HG03103 (cell line): ENCODE results near the gene PRKCB.
A peak's percentile ranks its signal among the peaks of the same experiment; 100 is the strongest.
"Not testable (repeated sequence)": the region's sequence is repeated elsewhere in the genome, so short reads cannot be mapped to it uniquely, and the experiment has no call there.

Experiments
- ATAC-seq: cut with Tn5 transposase; IDR thresholded peaks from one replicate; pipeline ENCODE4 v1.9.1; 2021; ENCODE audit warnings: low read depth; ENCODE audit not compliant: unreplicated experiment

The PRKCB gene

DNA sequence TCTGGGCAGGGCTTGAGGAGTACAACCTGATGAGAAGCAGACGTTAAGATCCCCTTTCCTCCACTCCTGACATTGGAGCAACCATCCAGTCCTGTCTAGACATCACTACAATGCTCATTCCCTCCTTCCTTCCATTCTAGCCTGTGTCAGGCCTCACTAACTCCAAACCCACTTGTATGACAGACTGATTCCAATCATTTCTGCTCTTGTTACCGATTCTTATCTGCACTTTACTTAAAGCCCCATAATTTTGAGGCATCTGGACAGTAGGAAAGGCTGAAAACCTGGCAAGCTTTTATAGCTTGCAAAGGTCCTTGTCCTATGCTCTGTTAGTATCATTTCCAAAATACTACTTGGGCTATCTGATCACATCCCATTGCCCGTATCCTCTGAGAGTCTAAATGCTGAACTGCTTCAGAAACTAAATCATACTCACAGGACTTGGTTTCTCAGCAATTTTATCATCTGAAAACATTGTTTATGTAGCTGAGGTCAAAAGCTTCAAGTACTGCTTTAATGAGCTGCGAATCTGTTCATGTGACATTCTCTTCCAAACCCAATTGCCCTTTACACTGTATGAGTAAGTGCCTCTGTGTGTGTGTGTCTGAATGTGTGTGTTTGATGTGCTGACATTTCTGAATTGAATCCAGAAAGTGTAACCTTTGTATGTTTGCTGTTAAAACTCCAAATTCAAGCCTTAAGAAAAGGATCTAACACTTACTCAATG is 363.2 kb downstream of the PRKCB start:
- ATAC-seq = no peak

DNA sequence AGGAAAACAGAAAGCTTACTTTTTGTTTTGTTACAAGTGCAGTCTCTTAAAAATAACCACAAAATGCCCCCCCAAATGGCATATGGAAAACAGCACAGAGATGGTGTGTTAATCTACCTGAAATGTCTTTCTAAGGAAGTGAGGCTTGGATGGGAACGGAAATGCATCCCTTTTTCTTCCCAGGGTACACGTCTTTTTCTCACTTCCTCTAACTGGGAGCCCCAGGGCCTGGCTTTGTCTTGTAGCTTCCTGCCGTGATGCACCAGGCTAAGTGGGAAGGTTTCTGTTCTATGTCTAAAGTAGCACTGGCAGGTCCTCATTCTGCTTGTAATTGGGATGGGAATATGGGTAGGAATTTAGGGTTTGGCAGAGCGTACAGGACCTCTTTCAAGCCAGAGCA is 367.9 kb downstream of the PRKCB start:
- no peak for ATAC-seq

- ATAC-seq = no peak
Measured at GRCh38 chr16:24204150-24204665, 368.4 kb downstream of the PRKCB start.

GRCh38 chr16:24206926-24207325 is 371.1 kb downstream of the PRKCB start:
- ATAC-seq = no peak

GRCh38 chr16:24208710-24209109 is 372.9 kb downstream of the PRKCB start:
- no peak for ATAC-seq

GRCh38 chr16:24214992-24215391 is 379.2 kb downstream of the PRKCB start:
- no peak for ATAC-seq

- no peak for ATAC-seq
Measured at GRCh38 chr16:24216961-24217360, 381.2 kb downstream of the PRKCB start.

DNA sequence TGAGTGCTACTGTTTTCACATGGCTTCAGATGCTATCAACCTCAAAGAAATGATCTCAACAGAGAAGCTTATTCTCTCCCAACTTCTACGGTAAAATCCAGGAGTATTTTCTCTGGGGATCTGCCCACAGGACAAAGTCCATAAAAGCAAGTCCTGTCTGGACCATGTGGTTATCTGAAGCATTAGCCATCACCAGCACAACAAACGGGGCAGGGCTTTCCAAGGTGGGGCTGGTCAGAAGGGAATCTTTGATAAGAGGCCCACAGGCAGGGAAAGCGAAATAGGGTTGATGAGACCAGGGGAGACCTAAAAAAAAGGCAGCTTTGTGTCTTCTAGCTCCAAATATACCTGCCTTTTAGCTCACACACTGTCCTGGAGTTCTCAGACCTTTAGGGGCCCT is 381.7 kb downstream of the PRKCB start:
- ATAC-seq = no peak

- no peak for ATAC-seq
Measured at GRCh38 chr16:24218299-24218698, 382.5 kb downstream of the PRKCB start.

- no peak for ATAC-seq
Measured at GRCh38 chr16:24221219-24221618, 385.4 kb downstream of the PRKCB start.

GRCh38 chr16:24228514-24228913 is 392.7 kb downstream of the PRKCB start:
- ATAC-seq = no peak

DNA sequence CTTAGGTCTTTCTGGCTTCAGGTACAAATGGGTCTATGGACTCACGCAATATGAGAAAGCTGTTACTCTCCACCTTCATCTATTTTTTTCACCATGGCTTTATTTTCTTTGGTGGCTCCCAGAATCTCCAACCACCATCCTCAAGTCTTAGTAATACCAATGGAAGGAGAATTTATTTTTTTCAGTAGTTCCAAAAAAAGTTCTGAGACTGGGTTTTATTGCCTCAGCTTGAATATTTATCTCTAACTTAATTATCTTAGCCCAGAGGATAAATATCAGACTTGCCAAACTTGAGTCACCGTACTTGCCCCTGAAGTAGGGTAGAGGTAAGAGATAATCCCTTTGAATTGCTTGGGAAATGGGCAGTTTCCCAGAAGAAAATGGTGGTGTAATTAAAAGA is 397.2 kb downstream of the PRKCB start:
- no peak for ATAC-seq

DNA sequence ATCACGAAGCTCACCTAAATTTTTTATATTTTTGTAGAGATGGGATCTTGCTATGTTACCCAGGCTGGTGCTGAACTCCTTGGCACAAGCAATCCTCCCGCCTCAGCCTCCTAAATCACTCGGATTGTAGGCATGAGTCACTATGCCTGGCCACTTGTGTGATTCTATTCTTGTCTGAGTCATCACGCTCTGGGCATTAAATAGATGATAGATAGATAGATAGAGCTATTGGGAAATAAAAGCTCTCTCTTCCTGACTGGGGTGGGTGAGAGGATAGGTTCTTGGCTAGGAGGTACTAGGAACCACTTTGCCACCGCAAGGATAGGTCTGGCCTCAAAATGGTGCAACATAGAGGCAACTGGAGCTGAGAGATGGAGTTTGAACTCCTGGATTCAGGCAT is 399.0 kb downstream of the PRKCB start:
- no peak for ATAC-seq

DNA sequence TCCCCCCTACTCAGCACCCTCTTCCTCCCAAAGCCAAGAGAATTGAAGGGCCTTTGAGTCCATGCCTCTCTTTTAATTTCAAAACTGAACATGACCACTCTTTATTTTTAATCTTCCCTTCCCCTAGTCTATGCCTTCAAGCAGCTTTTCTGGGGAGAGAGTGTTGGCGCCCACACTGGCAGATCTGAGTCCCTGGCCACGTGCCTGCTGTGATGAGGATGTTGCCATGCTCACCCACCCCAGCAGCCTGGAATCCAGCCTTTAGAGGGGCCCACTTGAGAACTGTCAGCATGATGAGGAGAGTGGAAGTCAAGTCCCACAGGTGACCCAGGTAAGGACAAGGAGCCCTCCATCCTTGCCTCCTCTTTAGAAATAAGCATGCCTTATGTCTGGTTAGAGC is 400.0 kb downstream of the PRKCB start:
- no peak for ATAC-seq

- not testable (repeated sequence) for ATAC-seq
Measured at GRCh38 chr16:24238846-24239245, 403.1 kb downstream of the PRKCB start.

DNA sequence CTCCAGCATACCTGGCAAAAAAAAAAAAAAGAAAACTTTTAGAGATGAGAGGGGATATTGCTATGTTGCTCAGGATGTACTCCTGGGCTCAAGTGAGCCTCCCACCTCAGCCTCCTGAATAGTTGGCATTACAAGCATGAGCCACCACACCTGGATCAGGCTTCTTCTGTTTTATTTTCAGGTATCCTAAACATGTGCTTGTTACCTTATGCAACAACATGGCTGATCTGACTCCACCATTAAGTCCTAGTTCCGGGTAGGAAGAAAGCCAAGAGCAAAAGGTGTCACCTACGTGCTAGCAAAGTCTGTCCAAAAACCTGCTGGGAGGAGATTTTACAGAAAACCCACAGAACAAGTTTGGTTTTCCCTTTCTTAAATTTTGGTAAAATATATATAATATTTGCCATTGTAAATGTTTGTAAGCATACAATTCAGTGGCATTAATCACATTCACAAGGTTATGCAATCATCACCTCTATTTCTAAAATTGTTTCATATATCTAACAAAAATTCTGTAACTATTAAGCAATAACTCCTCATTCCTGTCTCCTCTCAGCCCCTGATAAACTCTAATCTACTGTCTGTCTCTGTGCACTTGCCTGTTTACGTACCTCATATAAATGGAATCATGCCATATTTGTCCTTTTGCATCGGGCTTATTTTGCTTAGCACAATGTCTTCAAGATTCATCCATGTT is 411.3 kb downstream of the PRKCB start:
- no peak for ATAC-seq

GRCh38 chr16:24253192-24253591 is 417.4 kb downstream of the PRKCB start:
- peak; percentile 70 for ATAC-seq

DNA sequence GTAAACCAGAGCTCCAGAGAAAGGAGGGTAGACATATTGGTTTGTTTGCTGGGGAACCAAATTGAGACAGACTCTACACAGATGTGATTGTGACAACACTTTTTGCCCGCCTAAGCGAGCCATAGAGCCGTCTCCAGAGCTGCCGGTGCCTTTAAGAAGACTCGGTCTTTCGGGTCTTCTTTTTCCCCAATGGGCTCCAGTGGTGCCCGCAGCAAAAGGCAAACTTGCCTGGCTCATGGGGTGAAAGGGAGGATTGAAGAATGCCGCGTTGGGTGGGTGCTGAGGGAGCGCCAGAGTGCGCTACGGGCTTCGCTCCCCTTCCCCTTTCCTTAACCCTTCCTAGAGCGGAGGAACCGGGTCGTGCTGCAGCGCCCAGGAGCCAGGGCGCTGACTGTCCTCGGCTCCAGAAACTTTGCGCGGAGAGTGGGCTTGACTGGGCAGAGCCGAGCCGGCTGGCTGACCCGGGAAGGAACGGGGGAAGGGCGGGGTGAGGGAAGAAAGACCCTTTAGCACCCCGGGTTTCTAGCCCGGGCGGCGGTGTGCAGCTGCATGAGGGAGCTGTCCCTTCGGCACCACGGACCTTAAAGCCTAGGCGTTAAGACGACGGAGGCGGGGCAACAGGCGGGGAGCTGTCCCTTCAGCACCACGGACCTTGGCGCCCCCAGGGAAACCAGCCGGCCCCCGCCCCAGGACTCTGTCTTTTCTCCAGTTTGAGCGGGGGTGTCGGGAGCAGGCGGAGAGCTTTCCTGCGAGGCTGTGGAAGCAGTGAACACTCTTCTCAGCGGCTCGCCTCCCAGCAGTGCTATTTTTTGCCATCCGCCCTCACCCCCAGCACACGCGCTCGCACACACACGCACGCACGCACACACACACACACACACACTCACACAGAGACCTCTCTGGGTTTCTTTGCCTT is 419.9 kb downstream of the PRKCB start, which contains the start of gene CACNG3:
CACNG3 (plus strand) TSS at position 880 of the 916 bp plus-strand sequence. CDS start 420 bp downstream, outside the sequence.
- ATAC-seq = no peak

DNA sequence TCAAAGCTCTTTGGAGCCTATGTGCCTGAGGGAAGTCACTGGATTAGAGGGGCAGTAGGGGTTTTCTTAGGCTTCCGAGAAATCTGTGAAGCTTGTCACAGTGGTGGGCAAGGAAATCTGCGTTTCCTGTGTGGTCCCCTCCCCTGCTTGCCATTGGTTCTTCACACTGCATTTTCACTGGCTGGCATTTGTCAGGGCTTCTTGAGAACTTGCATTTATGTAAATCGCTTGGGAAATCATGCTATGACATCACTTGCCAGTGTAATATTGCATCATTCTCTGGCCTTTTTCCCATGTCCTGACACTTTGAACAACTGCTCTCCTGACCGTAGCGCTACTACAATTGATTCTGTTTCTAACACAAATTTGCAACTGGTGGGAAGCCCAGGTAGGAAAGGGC is 422.2 kb downstream of the PRKCB start:
- ATAC-seq = no peak

DNA sequence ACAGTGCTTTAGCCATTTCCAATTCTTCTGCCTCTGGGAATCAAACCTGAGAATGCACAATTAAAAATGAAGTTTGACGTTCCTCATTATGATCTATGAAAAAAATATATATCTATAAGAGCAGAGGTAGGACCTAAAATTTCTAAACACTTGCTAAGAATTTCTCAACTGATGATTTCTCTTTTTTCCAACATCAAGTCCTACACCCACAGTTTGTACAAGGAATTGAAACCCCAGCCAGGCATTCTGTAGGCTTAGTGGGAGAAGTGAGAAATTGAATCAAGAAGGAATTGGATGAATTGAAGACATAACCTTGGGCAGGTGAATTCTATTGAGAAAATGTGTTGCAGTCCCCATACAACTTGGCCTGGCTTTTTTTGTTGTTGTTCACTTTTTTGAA is 423.0 kb downstream of the PRKCB start:
- ATAC-seq = no peak

DNA sequence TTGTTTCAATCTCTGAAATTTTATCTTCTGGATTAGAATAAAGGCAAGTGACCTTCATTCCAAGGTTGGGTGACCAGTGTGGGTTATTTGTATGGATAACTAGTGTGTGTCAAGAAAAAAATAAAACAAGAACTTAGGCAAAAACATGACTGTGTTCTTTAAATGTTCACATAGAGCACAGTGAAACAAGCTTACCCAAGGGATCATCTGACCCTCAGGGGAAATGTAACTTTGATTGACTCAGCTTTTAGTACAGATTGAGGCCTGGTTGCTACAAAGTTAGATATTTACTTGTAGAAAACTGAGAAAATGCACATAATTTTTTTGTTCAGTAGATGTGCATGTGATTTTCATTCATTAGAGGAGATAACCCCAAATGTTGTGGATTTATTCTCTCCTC is 427.0 kb downstream of the PRKCB start:
- no peak for ATAC-seq
